ENCODE data around the gene INPP4A. TPM values are rescaled to one million over a fixed set of nuclear protein-coding genes. Genes with fewer than 3 reads are reported as not detected.

The INPP4A gene
- polyA plus RNA-seq, 1 of the 3 experiments (the other 2 are of a cell fraction) = 15.0 TPM

DNA sequence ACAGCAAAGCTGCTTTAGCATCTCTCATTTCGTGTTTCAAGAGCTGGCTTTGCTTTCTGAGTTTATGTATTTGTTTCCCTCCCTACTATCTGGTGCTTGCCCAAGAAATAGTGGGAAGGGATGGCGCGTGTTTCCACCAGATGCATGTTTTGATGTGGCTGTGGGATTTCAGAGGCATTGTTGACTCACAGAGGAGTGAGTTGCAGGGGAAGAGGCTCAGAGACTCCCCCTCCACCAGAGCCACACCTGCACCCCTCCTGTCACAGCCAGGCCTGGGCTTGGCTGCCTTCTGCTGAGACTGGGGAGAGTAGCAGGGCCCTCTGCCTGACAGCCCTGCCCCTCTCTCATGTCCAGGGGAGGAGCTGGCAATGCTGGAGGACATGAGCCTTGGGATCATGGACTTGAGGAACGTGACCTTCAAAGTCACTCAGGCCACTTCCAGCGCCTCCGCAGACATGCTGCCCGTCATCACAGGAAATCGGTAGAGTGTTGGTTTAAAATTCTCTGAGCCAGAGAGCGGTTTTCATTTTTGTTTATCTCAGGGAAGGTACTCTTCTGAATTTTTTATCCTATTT, 120.7 kb downstream of the INPP4A start:
- no peak overlapping the region for H3K4me2 ChIP-seq
- H3K27ac ChIP-seq (ENCODE audit: low read depth in 2 of 2, low read length in 1 of 2) = no peak overlapping the region
- H3K4me1 ChIP-seq (ENCODE audit: control insufficient read depth in 1 of 2, insufficient read depth in 2 of 2, low read depth in 1 of 2, low read length in 1 of 2) = peaks cover 0 to 5% of the 10 kb centered on the region in 2 experiments; a peak in 1 of 4 replicates
- DNase-seq = no peak
- no peaks in the 10 kb centered on the region for H3K27me3 ChIP-seq (ENCODE audit: insufficient read depth)
- no peak overlapping the region for H2AFZ ChIP-seq (ENCODE audit: low read depth)
- 92% methylated on average over 8 of the region's 9 CpGs for WGBS (ENCODE audit: low lambda C conversion rate)
- peaks cover under 1% of the 10 kb centered on the region for H3F3A ChIP-seq (replicated peaks; ENCODE audit: insufficient read depth)
- H3K9me3 ChIP-seq = no peaks in the 10 kb centered on the region
- TF ChIP-seq TCF12 (IDR thresholded peaks at IDR 0.05) = no peak
- TF ChIP-seq, protein P1, sequence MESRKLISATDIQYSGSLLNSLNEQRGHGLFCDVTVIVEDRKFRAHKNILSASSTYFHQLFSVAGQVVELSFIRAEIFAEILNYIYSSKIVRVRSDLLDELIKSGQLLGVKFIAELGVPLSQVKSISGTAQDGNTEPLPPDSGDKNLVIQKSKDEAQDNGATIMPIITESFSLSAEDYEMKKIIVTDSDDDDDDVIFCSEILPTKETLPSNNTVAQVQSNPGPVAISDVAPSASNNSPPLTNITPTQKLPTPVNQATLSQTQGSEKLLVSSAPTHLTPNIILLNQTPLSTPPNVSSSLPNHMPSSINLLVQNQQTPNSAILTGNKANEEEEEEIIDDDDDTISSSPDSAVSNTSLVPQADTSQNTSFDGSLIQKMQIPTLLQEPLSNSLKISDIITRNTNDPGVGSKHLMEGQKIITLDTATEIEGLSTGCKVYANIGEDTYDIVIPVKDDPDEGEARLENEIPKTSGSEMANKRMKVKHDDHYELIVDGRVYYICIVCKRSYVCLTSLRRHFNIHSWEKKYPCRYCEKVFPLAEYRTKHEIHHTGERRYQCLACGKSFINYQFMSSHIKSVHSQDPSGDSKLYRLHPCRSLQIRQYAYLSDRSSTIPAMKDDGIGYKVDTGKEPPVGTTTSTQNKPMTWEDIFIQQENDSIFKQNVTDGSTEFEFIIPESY (IDR thresholded peaks at IDR 0.05; ENCODE audit: borderline replicate concordance, low read depth) = no peak
- TF ChIP-seq RAD21 (IDR thresholded peaks at IDR 0.05; ENCODE audit: low read length) = no peak
- TF ChIP-seq RXRA (IDR thresholded peaks at IDR 0.05; ENCODE audit: borderline replicate concordance, low read depth) = no peak
- H3K4me3 ChIP-seq (ENCODE audit: low read depth in 2 of 2, low read length in 1 of 2) = no peak overlapping the region
- no peaks in the 10 kb centered on the region for H3K79me2 ChIP-seq (ENCODE audit: insufficient read depth)
- H3K36me3 ChIP-seq (replicated peaks in 1 of 2; ENCODE audit: control insufficient read depth in 1 of 2, insufficient read depth in 2 of 2, low read length in 1 of 2) = peaks cover 4 to 41% of the 10 kb centered on the region in 2 experiments
- POLR2A ChIA-PET = no interaction called here
- no peaks in the 10 kb centered on the region for H4K20me1 ChIP-seq (ENCODE audit: insufficient read depth)
- no peaks in the 10 kb centered on the region for H3K9me2 ChIP-seq
- no peak overlapping the region for H3K9ac ChIP-seq
- CTCF ChIA-PET = no interaction called here

GRCh38 chr2:98565941-98566340, 121.3 kb downstream of the INPP4A start:
- no peak overlapping the region for H2AFZ ChIP-seq (ENCODE audit: low read depth)
- no peaks in the 10 kb centered on the region for H3K9me3 ChIP-seq
- H3K4me3 ChIP-seq (ENCODE audit: low read depth in 2 of 2, low read length in 1 of 2) = no peak overlapping the region
- H4K20me1 ChIP-seq (ENCODE audit: insufficient read depth) = no peaks in the 10 kb centered on the region
- DNase-seq = no peak
- H3K27me3 ChIP-seq (ENCODE audit: insufficient read depth) = no peaks in the 10 kb centered on the region
- ChIA-PET CTCF (no interaction called here), POLR2A (no interaction called here)
- H3K36me3 ChIP-seq (replicated peaks in 1 of 2; ENCODE audit: control insufficient read depth in 1 of 2, insufficient read depth in 2 of 2, low read length in 1 of 2) = peaks cover 4 to 41% of the 10 kb centered on the region in 2 experiments
- H3K4me2 ChIP-seq = no peak overlapping the region
- no peaks in the 10 kb centered on the region for H3K79me2 ChIP-seq (ENCODE audit: insufficient read depth)
- H3F3A ChIP-seq (replicated peaks; ENCODE audit: insufficient read depth) = no peaks in the 10 kb centered on the region
- H3K9ac ChIP-seq = no peak overlapping the region
- H3K4me1 ChIP-seq (ENCODE audit: control insufficient read depth in 1 of 2, insufficient read depth in 2 of 2, low read depth in 1 of 2, low read length in 1 of 2) = no peaks in the 10 kb centered on the region
- no peaks in the 10 kb centered on the region for H3K9me2 ChIP-seq
- no peak for TF ChIP-seq TEAD4 (IDR thresholded peaks at IDR 0.05; ENCODE audit: borderline replicate concordance, insufficient read depth)
- WGBS (ENCODE audit: low lambda C conversion rate) = 100% methylated on average over 18 of the region's 19 CpGs
- H3K27ac ChIP-seq (ENCODE audit: low read depth in 2 of 2, low read length in 1 of 2) = no peak overlapping the region

DNA sequence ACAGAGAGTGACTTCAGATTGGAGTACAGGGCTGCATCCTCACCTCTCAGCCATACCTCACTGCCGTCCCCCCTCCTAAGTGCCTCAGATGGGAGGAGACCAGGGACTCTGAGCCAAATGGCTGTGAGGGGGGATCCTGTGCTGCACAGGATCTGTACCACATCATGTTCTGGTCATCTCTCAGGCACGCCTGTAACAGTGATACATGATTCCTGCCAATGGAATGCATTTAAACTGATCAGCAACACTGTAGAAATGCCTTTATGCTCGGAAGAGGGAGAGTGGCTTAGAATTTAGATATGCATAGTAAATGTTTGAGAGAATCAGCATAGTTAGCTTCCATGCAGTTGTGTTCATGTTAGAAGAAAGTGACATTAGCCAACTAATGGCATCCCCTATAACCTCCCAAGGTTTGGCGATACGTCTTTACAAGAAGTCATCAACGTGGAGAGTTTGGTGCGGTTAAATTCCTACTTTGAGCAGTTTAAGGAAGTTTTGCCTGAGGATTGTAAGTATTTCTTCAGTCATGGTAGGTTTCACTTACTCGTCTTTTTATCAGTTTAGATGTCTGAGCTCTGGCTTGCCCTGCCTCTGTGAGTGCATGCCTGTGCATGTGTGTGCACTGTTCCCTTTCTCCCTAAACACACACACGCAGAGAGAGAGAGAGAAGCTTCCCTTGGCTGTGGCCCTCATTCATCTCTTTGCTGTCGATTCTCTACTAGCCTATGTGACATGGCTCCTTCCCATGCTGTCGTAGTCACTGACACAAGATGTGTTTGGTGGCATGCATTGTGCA, 123.7 kb downstream of the INPP4A start:
- H3K27ac ChIP-seq (ENCODE audit: low read depth in 2 of 2, low read length in 1 of 2) = no peak overlapping the region
- H3K9ac ChIP-seq = no peak overlapping the region
- peaks cover 0 to 46% of the 10 kb centered on the region in 2 experiments for H3K36me3 ChIP-seq (replicated peaks in 1 of 2; ENCODE audit: control insufficient read depth in 1 of 2, insufficient read depth in 2 of 2, low read length in 1 of 2)
- no peaks in the 10 kb centered on the region for H3K9me2 ChIP-seq
- H3K27me3 ChIP-seq (ENCODE audit: insufficient read depth) = no peaks in the 10 kb centered on the region
- no peak overlapping the region for H2AFZ ChIP-seq (ENCODE audit: low read depth)
- no peak overlapping the region for H3K4me3 ChIP-seq (ENCODE audit: low read depth in 2 of 2, low read length in 1 of 2)
- H3K4me1 ChIP-seq (ENCODE audit: control insufficient read depth in 1 of 2, insufficient read depth in 2 of 2, low read depth in 1 of 2, low read length in 1 of 2) = no peaks in the 10 kb centered on the region
- 84% methylated on average over 11 of the region's 11 CpGs for WGBS (ENCODE audit: low lambda C conversion rate)
- CTCF ChIA-PET = interaction anchor here (0.6 to 2.2 kb wide), 21 partner anchors 8 to 497 kb away, joined by 3 to 14 read pairs (median 5); no protein-coding TSS in a partner anchor
- H3F3A ChIP-seq (replicated peaks; ENCODE audit: insufficient read depth) = no peaks in the 10 kb centered on the region
- no peaks in the 10 kb centered on the region for H3K9me3 ChIP-seq
- POLR2A ChIA-PET = no interaction called here
- no peaks in the 10 kb centered on the region for H3K79me2 ChIP-seq (ENCODE audit: insufficient read depth)
- no peaks in the 10 kb centered on the region for H4K20me1 ChIP-seq (ENCODE audit: insufficient read depth)
- H3K4me2 ChIP-seq = no peak overlapping the region
- no peak for DNase-seq
- TF ChIP-seq RFX5 (IDR thresholded peaks at IDR 0.05; ENCODE audit: low read length) = no peak
- TF ChIP-seq FOXM1 (IDR thresholded peaks at IDR 0.05; ENCODE audit: low read depth) = no peak
- TF ChIP-seq MXI1 (IDR thresholded peaks at IDR 0.05; ENCODE audit: low read depth, low read length) = no peak
- TF ChIP-seq, protein P1 (IDR thresholded peaks at IDR 0.05; ENCODE audit: borderline replicate concordance, low read depth) = no peak
- TF ChIP-seq CHD2 (IDR thresholded peaks at IDR 0.05; ENCODE audit: low read length, partially characterized antibody) = no peak
- no peak for TF ChIP-seq SIN3A (IDR thresholded peaks at IDR 0.05; ENCODE audit: borderline replicate concordance, low read depth, low read length)
- no peak for TF ChIP-seq REST (IDR thresholded peaks at IDR 0.05; ENCODE audit: low read depth, low read length)
- TF ChIP-seq NFIC (IDR thresholded peaks at IDR 0.05; ENCODE audit: borderline replicate concordance) = no peak
- no peak for TF ChIP-seq RAD21 (IDR thresholded peaks at IDR 0.05; ENCODE audit: low read length)

All from SK-N-SH (cell line).